GM20000 (cell line): ENCODE results near the gene MCF2L.
"Not testable (repeated sequence)": the region's sequence is repeated elsewhere in the genome, so short reads cannot be mapped to it uniquely, and the experiment has no call there.

Experiments
- DNase-seq: peaks from one replicate; pipeline ENCODE4 v3.0.0; 2012; ENCODE audit warnings: low spot score
- CTCF ChIP-seq: IDR thresholded peaks from 2 replicates; pipeline ENCODE4 v1.5.1; 2012; ENCODE audit warnings: mild to moderate bottlenecking, control low read depth; ENCODE audit errors: extremely low read depth, missing control alignments

The MCF2L gene

GRCh38 chr13:113051641-113052040 lies 82.6 kb downstream of the MCF2L start:
- TF ChIP-seq CTCF: no peak
- DNase-seq: no peak

DNA sequence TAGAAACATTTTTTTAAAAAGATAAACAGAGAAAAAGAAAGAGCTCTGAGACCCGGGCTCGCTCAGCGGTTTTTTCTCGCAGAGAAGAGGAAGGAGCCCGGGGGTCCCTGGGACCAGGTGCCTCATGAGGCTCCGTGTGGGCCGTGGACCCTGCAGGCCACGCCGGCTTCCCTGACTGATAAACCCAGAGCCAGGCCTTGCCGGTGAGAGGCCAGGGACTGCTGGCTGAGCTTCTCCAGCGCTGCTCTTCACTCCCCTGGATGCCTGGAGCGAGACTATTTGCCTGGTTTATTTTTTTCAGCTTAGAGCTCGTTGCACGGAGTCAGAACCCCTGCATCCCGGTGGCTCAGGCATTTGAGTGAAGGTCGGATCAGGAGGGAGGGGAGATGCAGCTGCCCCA lies 83.2 kb downstream of the MCF2L start:
- TF ChIP-seq CTCF: no peak
- DNase-seq: no peak

- no peak for TF ChIP-seq CTCF
- DNase-seq: no peak
These were observed 84.0 kb downstream of the MCF2L start for GRCh38 chr13:113052971-113053370.

- no peak for DNase-seq
- no peak for TF ChIP-seq CTCF
These were observed 84.4 kb downstream of the MCF2L start for GRCh38 chr13:113053376-113053775.

- DNase-seq: no peak
- TF ChIP-seq CTCF: no peak
These were observed 85.0 kb downstream of the MCF2L start for GRCh38 chr13:113053801-113054604.

DNA sequence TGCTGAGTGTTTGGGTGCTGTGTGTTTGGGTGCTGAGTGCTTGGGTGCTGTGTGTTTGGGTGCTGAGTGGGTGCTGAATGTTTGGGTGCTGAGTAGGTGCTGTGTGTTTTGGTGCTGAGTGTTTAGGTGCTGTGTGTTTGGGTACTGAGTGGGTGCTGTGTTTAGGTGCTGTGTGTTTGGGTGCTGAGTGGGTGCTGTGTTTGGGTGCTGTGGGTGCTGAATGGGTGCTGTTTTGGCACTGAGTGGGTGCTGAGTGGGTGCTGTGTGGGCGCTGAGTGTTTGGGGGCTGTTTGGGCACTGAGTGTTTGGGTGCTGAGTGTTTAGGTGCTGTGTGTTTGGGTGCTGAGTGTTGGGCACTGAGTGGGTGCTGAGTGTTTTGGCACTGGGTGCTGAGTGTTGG lies 88.1 kb downstream of the MCF2L start:
- no peak for TF ChIP-seq CTCF
- no peak for DNase-seq

DNA sequence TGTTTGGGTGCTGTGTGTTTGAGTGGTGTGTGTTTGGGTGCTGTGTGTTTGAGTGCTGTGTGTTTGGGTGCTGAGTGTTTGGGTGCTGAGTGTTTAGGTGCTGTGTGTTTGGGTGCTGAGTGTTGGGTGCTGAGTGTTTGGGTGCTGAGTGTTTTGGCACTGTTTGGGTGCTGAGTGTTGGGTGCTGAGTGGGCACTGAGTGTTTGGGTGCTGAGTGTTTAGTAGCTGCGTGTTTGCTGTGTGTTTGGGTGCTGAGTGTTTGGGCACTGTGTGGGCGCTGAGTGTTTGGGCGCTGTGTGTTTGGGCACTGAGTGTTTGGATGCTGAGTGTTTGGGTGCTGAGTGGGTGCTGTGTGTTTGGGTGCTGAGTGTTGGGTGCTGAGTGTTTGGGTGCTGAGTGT lies 88.5 kb downstream of the MCF2L start:
- DNase-seq: not testable (repeated sequence)
